ENCODE data around the gene PTPRN2. TPM values are rescaled to one million over a fixed set of nuclear protein-coding genes. Genes with fewer than 3 reads are reported as not detected.

Gene PTPRN2
- total and polyA plus RNA-seq, 7 donors: 3.2 to 7.1 (median 5.5) TPM

- Histone ChIP-seq H3K4me1 (no peaks in the 10 kb centered on the region), H3K9me3 (no peaks in the 10 kb centered on the region), H3K27me3 (peaks cover 0 to 20% (median 0%) of the 10 kb centered on the region in 3 donors), H3K36me3 (no peaks in the 10 kb centered on the region), H3K4me3 (no peak overlapping the region), H3K27ac (no peak overlapping the region)
- TF ChIP-seq EP300 (IDR thresholded peaks at IDR 0.05) (no peak), POLR2A (IDR thresholded peaks at IDR 0.05) (no peak), POLR2AphosphoS5 (IDR thresholded peaks at IDR 0.05) (no peak)
- TF ChIP-seq, protein P1, sequence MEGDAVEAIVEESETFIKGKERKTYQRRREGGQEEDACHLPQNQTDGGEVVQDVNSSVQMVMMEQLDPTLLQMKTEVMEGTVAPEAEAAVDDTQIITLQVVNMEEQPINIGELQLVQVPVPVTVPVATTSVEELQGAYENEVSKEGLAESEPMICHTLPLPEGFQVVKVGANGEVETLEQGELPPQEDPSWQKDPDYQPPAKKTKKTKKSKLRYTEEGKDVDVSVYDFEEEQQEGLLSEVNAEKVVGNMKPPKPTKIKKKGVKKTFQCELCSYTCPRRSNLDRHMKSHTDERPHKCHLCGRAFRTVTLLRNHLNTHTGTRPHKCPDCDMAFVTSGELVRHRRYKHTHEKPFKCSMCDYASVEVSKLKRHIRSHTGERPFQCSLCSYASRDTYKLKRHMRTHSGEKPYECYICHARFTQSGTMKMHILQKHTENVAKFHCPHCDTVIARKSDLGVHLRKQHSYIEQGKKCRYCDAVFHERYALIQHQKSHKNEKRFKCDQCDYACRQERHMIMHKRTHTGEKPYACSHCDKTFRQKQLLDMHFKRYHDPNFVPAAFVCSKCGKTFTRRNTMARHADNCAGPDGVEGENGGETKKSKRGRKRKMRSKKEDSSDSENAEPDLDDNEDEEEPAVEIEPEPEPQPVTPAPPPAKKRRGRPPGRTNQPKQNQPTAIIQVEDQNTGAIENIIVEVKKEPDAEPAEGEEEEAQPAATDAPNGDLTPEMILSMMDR (IDR thresholded peaks at IDR 0.05): no peak
- WGBS, 2 donors: 64 to 70% methylated on average over 32 of the region's 32 CpGs
- intact Hi-C loops (cut with DNase I): no loop called here
- no peak for DNase-seq
These were observed 1061.4 kb downstream of the PTPRN2 start for GRCh38 chr7:157526005-157526912.

GRCh38 chr7:157525491-157525915, 1062.1 kb downstream of the PTPRN2 start:
- H3K27me3 ChIP-seq: peaks cover 0 to 25% (median 0%) of the 10 kb centered on the region in 3 donors
- no peaks in the 10 kb centered on the region for H3K36me3 ChIP-seq
- H3K4me1 ChIP-seq: no peaks in the 10 kb centered on the region
- WGBS, 2 donors: 83 to 88% methylated on average over 23 of the region's 23 CpGs
- no peak for DNase-seq
- intact Hi-C loops (cut with DNase I): no loop called here
- H3K27ac ChIP-seq: no peak overlapping the region
- H3K9me3 ChIP-seq: no peaks in the 10 kb centered on the region
- H3K4me3 ChIP-seq: no peak overlapping the region
- TF ChIP-seq POLR2AphosphoS5 (IDR thresholded peaks at IDR 0.05) (no peak), EP300 (IDR thresholded peaks at IDR 0.05) (no peak), POLR2A (IDR thresholded peaks at IDR 0.05) (no peak)
- TF ChIP-seq, protein P1 (IDR thresholded peaks at IDR 0.05): no peak

- DNase-seq: no peak
- Histone ChIP-seq H3K27ac (no peak overlapping the region), H3K36me3 (no peaks in the 10 kb centered on the region), H3K4me3 (no peak overlapping the region), H3K4me1 (no peaks in the 10 kb centered on the region), H3K9me3 (no peaks in the 10 kb centered on the region), H3K27me3 (peaks cover 0 to 27% (median 0%) of the 10 kb centered on the region in 3 donors)
- TF ChIP-seq POLR2AphosphoS5 (IDR thresholded peaks at IDR 0.05): no peak
- TF ChIP-seq, protein P1 (IDR thresholded peaks at IDR 0.05): no peak
- no peak for TF ChIP-seq EP300 (IDR thresholded peaks at IDR 0.05)
- TF ChIP-seq POLR2A (IDR thresholded peaks at IDR 0.05): no peak
- intact Hi-C loops (cut with DNase I): no loop called here
- 89 to 91% methylated on average over 1 of the region's 1 CpG for WGBS, 2 donors
These were observed 1062.9 kb downstream of the PTPRN2 start for GRCh38 chr7:157524731-157525130.

DNA sequence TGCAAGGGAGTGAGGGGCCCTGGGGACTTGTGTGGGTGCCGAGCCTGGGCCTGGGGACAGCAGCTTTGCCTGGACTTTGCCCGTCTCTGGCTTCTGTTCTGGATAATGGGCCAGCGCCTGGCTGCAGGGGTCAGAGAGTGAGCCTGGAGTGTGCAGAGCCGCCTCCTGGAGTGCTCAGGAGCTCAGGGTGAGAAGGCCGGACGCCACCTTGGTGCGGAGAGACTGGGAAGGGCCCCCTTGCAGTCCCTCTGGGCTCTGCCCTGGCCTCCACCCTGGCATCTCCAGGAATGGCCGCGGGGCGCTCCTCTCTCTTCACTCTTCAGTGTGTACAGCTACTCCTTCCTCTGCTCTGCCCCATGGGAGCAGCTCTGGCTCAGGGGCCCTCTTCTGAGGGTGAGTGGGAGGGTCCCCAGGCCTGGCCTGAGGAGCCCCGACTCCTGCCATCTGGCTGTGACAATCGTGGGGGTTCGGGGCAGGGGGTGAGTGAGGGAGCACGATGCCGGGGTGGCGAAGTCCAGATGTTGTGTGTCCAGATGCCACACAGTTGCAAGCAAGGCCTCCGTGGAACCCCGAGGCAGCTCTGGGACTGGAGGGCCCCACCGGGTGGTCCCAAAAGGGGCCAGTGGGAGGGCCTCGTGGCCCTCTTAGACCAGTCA, 1063.7 kb downstream of the PTPRN2 start:
- Histone ChIP-seq H3K4me1 (no peaks in the 10 kb centered on the region), H3K27ac (no peak overlapping the region), H3K27me3 (peaks cover 0 to 24% (median 0%) of the 10 kb centered on the region in 3 donors), H3K9me3 (no peaks in the 10 kb centered on the region), H3K36me3 (no peaks in the 10 kb centered on the region), H3K4me3 (no peak overlapping the region)
- intact Hi-C loops (cut with DNase I): no loop called here
- 85 to 87% methylated on average over 20 of the region's 20 CpGs for WGBS, 2 donors
- TF ChIP-seq, protein P1 (IDR thresholded peaks at IDR 0.05): no peak
- TF ChIP-seq POLR2A (IDR thresholded peaks at IDR 0.05) (no peak), POLR2AphosphoS5 (IDR thresholded peaks at IDR 0.05) (no peak), EP300 (IDR thresholded peaks at IDR 0.05) (no peak)
- DNase-seq: peak; percentile 57

Data from sigmoid colon (tissue), 7 donors.